Head of caudate nucleus (tissue), 42 donors: Measurements from ENCODE around the gene B3GNT2.
A peak's percentile ranks its signal among the peaks of the same experiment; 100 is the strongest.
"Not testable (repeated sequence)": the region's sequence is repeated elsewhere in the genome, so short reads cannot be mapped to it uniquely, and the experiment has no call there.

ENCODE experiments used
- DNase-seq, 42 donors: peaks; one replicate each; pipeline versions ENCODE4 v3.0.0 to v3.0.0-alpha.2; 2020 to 2021; ENCODE audit warnings: mixed read lengths in 7 of 42
- intact Hi-C: fragments of 100-400 bp; cut with DNase I; formaldehyde crosslinking; loops from one replicate; pipeline ENCODE4 v1.15.0; 2022

B3GNT2 gene

GRCh38 chr2:62181843-62182242 lies 14.1 kb upstream of the B3GNT2 start:
- no peak for DNase-seq
- intact Hi-C loops = no loop called here

- intact Hi-C loops = no loop called here
- DNase-seq = no peak
Observed at GRCh38 chr2:62184512-62185230, 11.2 kb upstream of the B3GNT2 start.

- DNase-seq = no peak
- intact Hi-C loops = no loop called here
Observed at GRCh38 chr2:62185475-62186155, 10.3 kb upstream of the B3GNT2 start.

DNA sequence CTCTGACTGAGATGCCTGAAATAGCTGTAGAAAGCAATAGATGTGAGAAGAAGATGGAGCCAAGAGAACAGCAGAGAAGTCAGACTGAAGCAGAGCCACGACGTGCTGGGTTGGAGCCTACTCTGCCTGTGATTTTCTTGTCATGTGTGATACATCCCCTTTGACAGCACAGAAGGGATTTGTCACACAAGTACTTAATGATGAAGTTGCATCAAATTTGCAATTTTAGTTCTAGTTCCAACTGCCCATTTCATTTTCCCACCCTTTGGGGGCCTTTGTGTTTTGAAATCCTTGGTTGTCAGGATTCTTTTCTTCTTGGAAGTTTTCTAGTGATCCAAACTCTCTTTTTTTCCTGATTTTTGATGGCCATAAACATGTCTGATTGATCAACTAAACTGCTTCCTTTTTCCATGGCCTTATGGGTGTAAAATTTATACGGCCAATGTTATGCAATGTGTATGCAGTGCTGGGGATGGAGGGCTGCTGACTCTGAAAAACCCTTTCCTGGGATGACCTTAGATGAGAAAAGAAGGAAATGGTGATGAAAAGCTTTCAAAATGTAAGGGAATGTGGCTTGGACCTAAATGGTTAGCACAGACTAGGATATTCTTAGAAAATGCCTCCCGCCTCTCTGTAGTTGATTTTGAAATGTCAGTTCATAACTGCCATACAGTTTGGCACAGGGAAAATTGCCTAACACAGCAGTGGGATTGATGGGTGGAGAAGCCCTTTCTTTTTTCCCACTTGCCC lies 9.6 kb upstream of the B3GNT2 start:
- DNase-seq = no peak
- intact Hi-C loops = no loop called here

GRCh38 chr2:62187246-62187645 lies 8.7 kb upstream of the B3GNT2 start:
- no peak for DNase-seq

DNA sequence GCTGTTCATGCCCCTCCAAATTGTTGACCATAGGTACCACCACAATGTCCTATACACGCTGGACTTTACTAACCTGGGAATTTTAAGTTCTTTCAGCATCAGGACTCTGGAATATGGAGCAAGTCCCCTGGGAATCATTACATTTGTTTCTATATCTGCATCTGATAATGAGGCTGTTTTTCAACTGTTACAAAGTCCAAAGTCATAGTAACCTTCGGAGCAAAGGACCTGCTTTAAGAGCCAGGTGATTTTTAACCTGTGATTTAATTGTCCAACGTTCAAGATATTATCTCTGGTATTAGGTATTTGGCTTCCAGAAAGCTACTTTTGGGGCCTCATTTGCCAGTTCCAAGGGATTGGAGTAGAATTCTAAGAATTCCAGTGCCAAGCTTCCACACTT lies 7.5 kb upstream of the B3GNT2 start:
- intact Hi-C loops = no loop called here
- no peak for DNase-seq

More at GRCh38 chr2:62187246-62187645, 8.7 kb upstream of the B3GNT2 start:
- intact Hi-C loops = no loop called here

DNA sequence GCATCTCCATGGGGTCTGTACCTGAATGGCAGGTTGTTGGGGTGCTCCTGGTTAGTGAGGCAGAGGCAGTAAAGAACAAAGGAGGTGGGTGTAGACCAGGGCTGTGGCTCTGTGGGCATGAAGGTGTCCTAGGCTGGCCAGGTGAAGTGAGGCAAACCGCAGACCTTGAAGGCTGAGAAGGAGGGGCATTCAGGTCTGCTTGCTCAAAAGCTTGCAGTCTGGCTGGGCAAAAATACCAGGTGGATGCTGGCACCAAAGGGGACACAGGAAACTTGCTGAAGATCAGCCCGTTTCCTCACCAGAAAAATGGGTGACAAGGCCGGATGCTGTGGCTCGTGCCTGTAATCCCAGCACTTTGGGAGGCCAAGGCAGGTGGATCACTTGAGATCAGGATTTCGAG lies 6.7 kb upstream of the B3GNT2 start:
- intact Hi-C loops = no loop called here
- DNase-seq = no peak

DNA sequence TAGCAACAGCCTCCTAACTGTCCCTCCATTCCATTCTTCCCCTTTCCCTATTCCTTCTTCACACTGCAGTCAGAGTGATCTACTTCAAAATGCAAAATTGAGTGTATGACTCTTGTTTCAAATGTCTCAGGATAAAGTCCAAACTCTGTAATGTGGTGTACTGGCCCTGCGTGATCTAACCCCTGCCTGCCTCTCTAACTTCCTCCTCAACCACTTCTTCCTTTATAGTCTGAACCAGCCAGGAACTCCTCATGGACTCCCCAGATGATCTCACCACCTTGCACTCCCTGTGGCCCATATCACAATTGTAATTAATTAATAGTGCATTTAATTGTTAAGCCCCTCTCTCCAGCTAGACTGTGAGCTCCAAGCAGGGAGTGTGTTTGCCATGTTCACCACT lies 3.1 kb upstream of the B3GNT2 start:
- DNase-seq = no peak
- intact Hi-C loops = no loop called here

- no peak for DNase-seq
- intact Hi-C loops = loop anchor here (5.0 kb wide), 1 partner anchor 218 kb away; no protein-coding TSS in a partner anchor
Observed at GRCh38 chr2:62194558-62195420, 1.1 kb upstream of the B3GNT2 start.

GRCh38 chr2:62196278-62196901 lies 475 bp downstream of the B3GNT2 start:
- DNase-seq = peak in 34 of 42 donors; percentile 37 to 74 (median 53)
- intact Hi-C loops = loop anchor here (5.0 kb wide), 1 partner anchor 216 kb away; no protein-coding TSS in a partner anchor

GRCh38 chr2:62197011-62197924 lies 1.4 kb downstream of the B3GNT2 start:
- peak in 33 of 42 donors; percentile 27 to 69 (median 49) for DNase-seq
- intact Hi-C loops = loop anchor here (5.0 kb wide), 1 partner anchor 215 kb away; no protein-coding TSS in a partner anchor

- DNase-seq = no peak
- intact Hi-C loops = loop anchor here (5.0 kb wide), 1 partner anchor 214 kb away; no protein-coding TSS in a partner anchor
Observed at GRCh38 chr2:62197925-62198633, 2.2 kb downstream of the B3GNT2 start.

- intact Hi-C loops = loop anchor here (5.0 kb wide), 1 partner anchor 213 kb away; no protein-coding TSS in a partner anchor
- not testable (repeated sequence) for DNase-seq
Observed at GRCh38 chr2:62198854-62199253, 2.9 kb downstream of the B3GNT2 start.

GRCh38 chr2:62199392-62200125 lies 3.6 kb downstream of the B3GNT2 start:
- intact Hi-C loops = loop anchor here (5.0 kb wide), 1 partner anchor 213 kb away; no protein-coding TSS in a partner anchor
- DNase-seq = no peak

- DNase-seq = no peak
- intact Hi-C loops = no loop called here
Observed at GRCh38 chr2:62200291-62200841, 4.5 kb downstream of the B3GNT2 start.

DNA sequence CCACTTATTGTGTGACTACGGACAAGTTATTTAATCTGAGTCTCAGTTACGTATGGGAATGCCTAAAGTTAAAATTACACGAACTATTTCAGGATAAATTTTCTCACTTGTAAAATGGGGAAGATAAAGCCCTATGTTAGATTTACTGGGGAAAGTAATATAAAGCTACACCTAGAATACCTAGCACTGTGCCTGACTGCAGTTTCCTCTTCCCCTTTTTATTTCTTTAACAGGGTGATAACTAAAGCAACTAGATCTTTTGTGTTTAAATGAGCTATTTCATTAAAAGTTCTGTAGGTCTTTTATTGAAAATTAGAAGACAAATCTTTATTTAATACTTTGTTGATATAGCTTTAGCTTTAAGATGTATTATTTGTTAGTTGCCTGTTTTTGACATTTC lies 5.0 kb downstream of the B3GNT2 start:
- intact Hi-C loops = no loop called here
- no peak for DNase-seq
